Measurements from ENCODE around the gene ARHGEF28.

The ARHGEF28 gene

GRCh38 chr5:73702534-73702933 lies 76.5 kb downstream of the ARHGEF28 start:
- no peak overlapping the region for H3K4me2 ChIP-seq (ENCODE audit: insufficient read depth, low read length)
- no peak overlapping the region for H2AFZ ChIP-seq (ENCODE audit: low read depth, low read length)
- ATAC-seq (ENCODE audit: insufficient read depth, low read depth) (no peak), DNase-seq (no peak)
- no peaks in the 10 kb centered on the region for H4K20me1 ChIP-seq (ENCODE audit: insufficient read depth, low read length)
- no peak for TF ChIP-seq EZH2 (IDR thresholded peaks at IDR 0.05; ENCODE audit: borderline replicate concordance, low read depth, low read length, severe bottlenecking)
- no peaks in the 10 kb centered on the region for H3K4me1 ChIP-seq (ENCODE audit: insufficient read depth, low read length)
- no peaks in the 10 kb centered on the region for H3K9me3 ChIP-seq (ENCODE audit: insufficient read depth, low read length, severe bottlenecking)
- no peak overlapping the region for H3K4me3 ChIP-seq (ENCODE audit: low read depth in 1 of 2, low read length in 2 of 2)
- no peak overlapping the region for H3K9ac ChIP-seq (ENCODE audit: low read depth, low read length)
- H3K27me3 ChIP-seq (ENCODE audit: insufficient read depth, low read length, poor library complexity) = no peaks in the 10 kb centered on the region
- H3K27ac ChIP-seq (ENCODE audit: low read length) = no peak overlapping the region
- no peaks in the 10 kb centered on the region for H3K79me2 ChIP-seq (ENCODE audit: insufficient read depth, low read length)
- no peaks in the 10 kb centered on the region for H3K36me3 ChIP-seq (ENCODE audit: insufficient read depth, low read length)

GRCh38 chr5:73702951-73703350 lies 77.0 kb downstream of the ARHGEF28 start:
- no peaks in the 10 kb centered on the region for H3K4me1 ChIP-seq (ENCODE audit: insufficient read depth, low read length)
- no peaks in the 10 kb centered on the region for H4K20me1 ChIP-seq (ENCODE audit: insufficient read depth, low read length)
- H3K27ac ChIP-seq (ENCODE audit: low read length) = no peak overlapping the region
- ATAC-seq (ENCODE audit: insufficient read depth, low read depth) (no peak), DNase-seq (no peak)
- H3K9ac ChIP-seq (ENCODE audit: low read depth, low read length) = no peak overlapping the region
- no peaks in the 10 kb centered on the region for H3K36me3 ChIP-seq (ENCODE audit: insufficient read depth, low read length)
- H3K79me2 ChIP-seq (ENCODE audit: insufficient read depth, low read length) = no peaks in the 10 kb centered on the region
- H3K4me3 ChIP-seq (ENCODE audit: low read depth in 1 of 2, low read length in 2 of 2) = no peak overlapping the region
- H2AFZ ChIP-seq (ENCODE audit: low read depth, low read length) = no peak overlapping the region
- no peaks in the 10 kb centered on the region for H3K9me3 ChIP-seq (ENCODE audit: insufficient read depth, low read length, severe bottlenecking)
- no peak for TF ChIP-seq EZH2 (IDR thresholded peaks at IDR 0.05; ENCODE audit: borderline replicate concordance, low read depth, low read length, severe bottlenecking)
- TF ChIP-seq CTCF (IDR thresholded peaks at IDR 0.05; ENCODE audit: borderline replicate concordance, extremely low read depth, low read length, poor library complexity, severe bottlenecking) = no peak
- no peak overlapping the region for H3K4me2 ChIP-seq (ENCODE audit: insufficient read depth, low read length)
- H3K27me3 ChIP-seq (ENCODE audit: insufficient read depth, low read length, poor library complexity) = no peaks in the 10 kb centered on the region

GRCh38 chr5:73705364-73705763 lies 79.4 kb downstream of the ARHGEF28 start:
- Histone ChIP-seq H3K4me3 (ENCODE audit: low read depth in 1 of 2, low read length in 2 of 2) (no peak overlapping the region), H3K27ac (ENCODE audit: low read length) (no peak overlapping the region), H3K36me3 (ENCODE audit: insufficient read depth, low read length) (no peaks in the 10 kb centered on the region), H2AFZ (ENCODE audit: low read depth, low read length) (no peak overlapping the region), H3K9me3 (ENCODE audit: insufficient read depth, low read length, severe bottlenecking) (no peaks in the 10 kb centered on the region), H4K20me1 (ENCODE audit: insufficient read depth, low read length) (no peaks in the 10 kb centered on the region), H3K27me3 (ENCODE audit: insufficient read depth, low read length, poor library complexity) (no peaks in the 10 kb centered on the region), H3K4me1 (ENCODE audit: insufficient read depth, low read length) (no peaks in the 10 kb centered on the region), H3K4me2 (ENCODE audit: insufficient read depth, low read length) (no peak overlapping the region), H3K79me2 (ENCODE audit: insufficient read depth, low read length) (no peaks in the 10 kb centered on the region), H3K9ac (ENCODE audit: low read depth, low read length) (no peak overlapping the region)
- ATAC-seq (ENCODE audit: insufficient read depth, low read depth) = no peak
- no peak for DNase-seq
- no peak for TF ChIP-seq EZH2 (IDR thresholded peaks at IDR 0.05; ENCODE audit: borderline replicate concordance, low read depth, low read length, severe bottlenecking)
- TF ChIP-seq CTCF (IDR thresholded peaks at IDR 0.05; ENCODE audit: borderline replicate concordance, extremely low read depth, low read length, poor library complexity, severe bottlenecking) = no peak

- Histone ChIP-seq H4K20me1 (ENCODE audit: insufficient read depth, low read length) (no peaks in the 10 kb centered on the region), H3K79me2 (ENCODE audit: insufficient read depth, low read length) (no peaks in the 10 kb centered on the region), H3K9me3 (ENCODE audit: insufficient read depth, low read length, severe bottlenecking) (no peaks in the 10 kb centered on the region), H3K27ac (ENCODE audit: low read length) (no peak overlapping the region), H3K4me3 (ENCODE audit: low read depth in 1 of 2, low read length in 2 of 2) (no peak overlapping the region), H2AFZ (ENCODE audit: low read depth, low read length) (no peak overlapping the region), H3K4me1 (ENCODE audit: insufficient read depth, low read length) (no peaks in the 10 kb centered on the region), H3K9ac (ENCODE audit: low read depth, low read length) (no peak overlapping the region), H3K27me3 (ENCODE audit: insufficient read depth, low read length, poor library complexity) (no peaks in the 10 kb centered on the region), H3K4me2 (ENCODE audit: insufficient read depth, low read length) (no peak overlapping the region), H3K36me3 (ENCODE audit: insufficient read depth, low read length) (no peaks in the 10 kb centered on the region)
- ATAC-seq (ENCODE audit: insufficient read depth, low read depth) = no peak
- DNase-seq = no peak
- TF ChIP-seq CTCF (IDR thresholded peaks at IDR 0.05; ENCODE audit: borderline replicate concordance, extremely low read depth, low read length, poor library complexity, severe bottlenecking) = no peak
- TF ChIP-seq EZH2 (IDR thresholded peaks at IDR 0.05; ENCODE audit: borderline replicate concordance, low read depth, low read length, severe bottlenecking) = no peak
These were observed 81.0 kb downstream of the ARHGEF28 start for GRCh38 chr5:73706963-73707362.

Data from DND-41 (cell line).